ENCODE measurements around the gene ASB1.

DNA sequence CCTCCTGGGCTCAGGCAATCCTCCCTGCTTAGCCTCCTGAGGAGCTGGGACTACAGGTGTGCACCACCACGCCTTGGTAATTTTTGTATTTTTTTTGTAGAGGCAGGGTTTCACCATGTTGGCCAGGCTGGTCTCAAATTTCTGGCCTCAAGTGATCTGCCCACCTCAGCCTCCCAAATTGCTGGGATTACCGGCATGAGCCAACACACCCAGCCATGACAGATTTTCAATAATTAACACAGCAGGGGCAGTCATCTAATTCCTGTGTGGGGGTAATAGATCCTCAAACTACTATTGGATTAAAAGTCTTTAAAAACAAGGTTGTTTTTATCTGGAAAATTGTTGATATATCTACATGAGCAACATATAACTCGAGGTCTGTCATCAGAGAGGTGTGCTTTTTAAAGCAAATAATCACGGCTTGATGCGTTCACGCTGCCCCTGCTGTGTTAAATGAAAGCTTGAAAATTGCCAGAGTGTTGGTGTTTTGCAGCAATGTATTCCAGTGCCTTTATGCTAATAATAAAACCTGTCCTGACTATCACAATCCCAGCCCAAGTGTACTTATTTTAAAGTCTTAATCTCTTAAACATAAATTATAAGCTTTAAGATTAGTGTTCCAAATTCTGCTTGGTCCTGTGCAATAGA is 35.6 kb upstream of the ASB1 start:
- TF ChIP-seq, protein P1, sequence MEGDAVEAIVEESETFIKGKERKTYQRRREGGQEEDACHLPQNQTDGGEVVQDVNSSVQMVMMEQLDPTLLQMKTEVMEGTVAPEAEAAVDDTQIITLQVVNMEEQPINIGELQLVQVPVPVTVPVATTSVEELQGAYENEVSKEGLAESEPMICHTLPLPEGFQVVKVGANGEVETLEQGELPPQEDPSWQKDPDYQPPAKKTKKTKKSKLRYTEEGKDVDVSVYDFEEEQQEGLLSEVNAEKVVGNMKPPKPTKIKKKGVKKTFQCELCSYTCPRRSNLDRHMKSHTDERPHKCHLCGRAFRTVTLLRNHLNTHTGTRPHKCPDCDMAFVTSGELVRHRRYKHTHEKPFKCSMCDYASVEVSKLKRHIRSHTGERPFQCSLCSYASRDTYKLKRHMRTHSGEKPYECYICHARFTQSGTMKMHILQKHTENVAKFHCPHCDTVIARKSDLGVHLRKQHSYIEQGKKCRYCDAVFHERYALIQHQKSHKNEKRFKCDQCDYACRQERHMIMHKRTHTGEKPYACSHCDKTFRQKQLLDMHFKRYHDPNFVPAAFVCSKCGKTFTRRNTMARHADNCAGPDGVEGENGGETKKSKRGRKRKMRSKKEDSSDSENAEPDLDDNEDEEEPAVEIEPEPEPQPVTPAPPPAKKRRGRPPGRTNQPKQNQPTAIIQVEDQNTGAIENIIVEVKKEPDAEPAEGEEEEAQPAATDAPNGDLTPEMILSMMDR (IDR thresholded peaks at IDR 0.05): no peak
- no peak for TF ChIP-seq POLR2AphosphoS5 (IDR thresholded peaks at IDR 0.05)
- TF ChIP-seq EP300 (IDR thresholded peaks at IDR 0.05): no peak
